Stimulated activated CD8-positive, alpha-beta memory T cell treated with anti-CD3 and anti-CD28 coated beads, Interleukin-7, amount 100 ng/mL, for 4 hours (primary cell): Measurements from ENCODE around the gene VPS37C.
"Not testable (repeated sequence)": the region's sequence is repeated elsewhere in the genome, so short reads cannot be mapped to it uniquely, and the experiment has no call there.

ENCODE experiments used
- DNase-seq, 2 donors: peaks; one replicate each; pipeline ENCODE4 v3.0.0-alpha.2; 2020; ENCODE audit warnings: low read depth in 2 of 2

The VPS37C gene

DNA sequence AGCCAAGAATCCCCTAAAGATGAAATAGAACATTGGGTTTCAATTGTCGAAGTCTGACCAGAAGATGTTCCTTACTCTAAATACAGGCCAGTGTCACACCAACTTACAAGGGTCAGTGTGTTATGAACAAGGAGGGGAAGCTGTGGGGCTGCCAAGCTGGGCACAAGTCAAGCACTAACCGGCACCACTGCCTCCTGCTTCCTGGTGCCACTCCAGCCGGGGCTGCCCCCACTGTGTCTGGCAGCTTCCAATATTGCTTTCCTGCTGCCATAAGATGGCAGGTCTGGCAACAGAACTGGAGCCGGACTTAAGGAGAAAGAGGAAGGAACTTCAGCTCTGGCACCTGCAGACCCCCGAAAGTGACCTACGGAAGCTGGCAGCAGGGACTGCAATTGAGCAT, 13.7 kb upstream of the VPS37C start:
- DNase-seq: no peak

DNA sequence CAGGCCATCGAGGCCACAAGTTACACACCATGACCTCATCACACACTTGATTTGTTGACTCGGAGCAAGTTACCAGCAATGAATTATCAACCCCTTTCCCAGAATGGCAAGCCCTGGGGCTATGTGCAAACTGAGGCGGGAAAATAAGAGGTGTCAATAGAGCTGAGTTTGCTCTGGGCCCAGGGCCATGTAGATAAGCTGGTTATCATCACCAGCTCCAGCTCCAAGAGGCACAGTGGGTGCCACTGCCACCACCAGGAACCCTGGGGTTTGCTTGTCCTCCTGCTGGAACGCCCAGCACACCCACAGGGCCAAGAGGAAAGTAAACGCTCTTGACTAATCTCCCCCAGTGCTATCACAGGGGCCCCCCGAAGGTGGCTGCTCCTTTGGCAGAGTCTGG, 13.0 kb upstream of the VPS37C start:
- no peak for DNase-seq

DNA sequence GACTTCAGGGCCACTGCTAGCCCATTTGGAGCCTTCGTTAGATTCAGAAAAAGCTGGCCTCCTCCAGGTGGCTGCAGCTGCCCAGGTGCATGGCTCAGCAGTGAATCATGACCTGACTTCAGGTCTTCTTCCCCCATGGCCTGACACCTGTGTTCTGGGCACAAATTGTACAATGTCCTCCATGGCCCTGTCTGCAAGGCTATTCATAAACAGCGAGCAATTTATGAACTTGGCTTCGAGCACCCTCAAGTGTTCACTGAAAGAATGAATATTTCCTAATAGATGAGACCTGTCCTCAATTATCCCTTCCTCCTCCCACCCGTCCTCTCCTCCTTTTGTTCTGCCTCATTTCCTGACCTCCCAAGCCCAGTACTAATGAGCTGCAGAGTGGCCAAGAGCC, 12.2 kb upstream of the VPS37C start:
- no peak for DNase-seq

DNA sequence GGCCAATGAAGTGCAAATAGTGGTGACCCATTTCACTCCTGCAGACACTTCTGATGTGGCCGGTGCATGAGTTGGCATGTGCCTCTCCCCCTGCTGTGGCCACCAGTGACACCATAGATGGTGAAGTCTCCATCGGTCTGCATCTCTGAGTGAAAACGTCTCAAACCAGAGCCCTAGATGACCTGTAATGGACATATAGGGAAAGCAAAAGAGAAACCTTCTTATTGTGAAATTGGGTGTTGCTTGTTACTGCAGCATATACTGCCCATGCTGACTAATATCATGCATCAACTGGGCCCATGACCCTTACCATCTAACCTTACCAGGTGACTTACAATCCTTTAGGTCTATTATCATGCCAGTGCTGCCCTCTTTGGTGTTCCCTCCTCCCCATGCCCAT, 11.7 kb upstream of the VPS37C start:
- DNase-seq: no peak

DNA sequence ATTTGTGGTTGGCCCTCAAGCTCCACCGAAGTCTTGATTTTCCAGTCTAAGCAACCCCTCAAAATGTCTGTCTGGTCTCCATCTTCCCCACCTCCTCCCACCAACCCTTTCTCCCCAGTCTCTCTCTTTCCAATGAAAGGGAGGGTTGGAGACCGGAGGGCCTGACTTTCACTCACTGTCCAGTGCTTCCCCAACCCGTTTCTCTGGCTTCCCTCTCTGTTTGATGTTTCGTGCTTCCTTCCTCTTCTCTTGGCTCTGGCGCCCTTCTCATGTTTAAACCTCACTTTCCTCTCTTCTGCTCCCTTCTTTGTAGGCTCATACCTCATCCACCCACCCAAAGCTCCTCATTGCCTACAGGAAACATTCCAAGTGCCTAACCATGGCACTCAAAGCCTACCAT, 11.1 kb upstream of the VPS37C start:
- DNase-seq: no peak

DNA sequence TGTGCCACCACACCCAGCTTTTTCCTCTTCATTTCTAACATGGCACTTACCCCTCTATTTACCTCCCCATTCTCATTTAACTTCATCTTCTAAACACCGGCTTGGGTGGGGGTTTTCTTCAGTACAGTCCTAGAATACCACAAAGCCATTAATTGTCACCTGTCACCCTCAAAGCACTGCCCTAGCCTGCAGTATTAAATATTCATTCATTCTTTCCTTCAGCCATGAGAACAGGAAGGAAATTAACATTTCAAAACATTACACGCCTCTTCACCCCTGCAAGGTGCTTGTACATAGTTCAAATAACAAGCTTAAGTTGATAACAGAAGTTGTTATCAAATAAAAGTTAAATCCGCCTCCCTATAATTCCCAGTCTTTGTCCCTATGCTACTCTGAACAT, 10.7 kb upstream of the VPS37C start:
- DNase-seq: no peak

DNA sequence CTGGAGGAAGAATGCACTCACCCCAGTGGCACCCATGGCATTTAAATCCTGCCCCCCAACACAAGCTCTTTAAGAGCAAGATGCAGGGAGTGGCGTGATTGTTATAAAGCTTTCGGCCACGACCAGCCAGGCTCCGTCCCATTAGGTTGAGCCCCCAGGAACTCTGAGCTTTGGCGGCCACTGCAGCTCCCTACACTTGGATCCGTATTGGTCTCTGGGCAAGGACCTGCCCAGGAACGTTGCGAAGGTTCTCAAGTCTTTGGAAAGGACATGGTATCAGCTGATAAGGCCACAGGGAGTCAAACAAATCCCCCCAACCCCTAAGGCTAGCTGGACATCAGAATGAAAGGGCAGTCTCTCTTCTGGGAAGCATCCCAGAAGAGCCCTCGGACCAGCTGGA, 9.3 kb upstream of the VPS37C start:
- DNase-seq: no peak

- DNase-seq: no peak
Observed at GRCh38 chr11:61168800-61169199, 7.6 kb upstream of the VPS37C start.

GRCh38 chr11:61168042-61168688, 6.9 kb upstream of the VPS37C start:
- no peak for DNase-seq

GRCh38 chr11:61166331-61166730, 5.1 kb upstream of the VPS37C start:
- DNase-seq: not testable (repeated sequence)

GRCh38 chr11:61165785-61166184, 4.6 kb upstream of the VPS37C start:
- not testable (repeated sequence) for DNase-seq

GRCh38 chr11:61164606-61165424, 3.6 kb upstream of the VPS37C start:
- DNase-seq: no peak

DNA sequence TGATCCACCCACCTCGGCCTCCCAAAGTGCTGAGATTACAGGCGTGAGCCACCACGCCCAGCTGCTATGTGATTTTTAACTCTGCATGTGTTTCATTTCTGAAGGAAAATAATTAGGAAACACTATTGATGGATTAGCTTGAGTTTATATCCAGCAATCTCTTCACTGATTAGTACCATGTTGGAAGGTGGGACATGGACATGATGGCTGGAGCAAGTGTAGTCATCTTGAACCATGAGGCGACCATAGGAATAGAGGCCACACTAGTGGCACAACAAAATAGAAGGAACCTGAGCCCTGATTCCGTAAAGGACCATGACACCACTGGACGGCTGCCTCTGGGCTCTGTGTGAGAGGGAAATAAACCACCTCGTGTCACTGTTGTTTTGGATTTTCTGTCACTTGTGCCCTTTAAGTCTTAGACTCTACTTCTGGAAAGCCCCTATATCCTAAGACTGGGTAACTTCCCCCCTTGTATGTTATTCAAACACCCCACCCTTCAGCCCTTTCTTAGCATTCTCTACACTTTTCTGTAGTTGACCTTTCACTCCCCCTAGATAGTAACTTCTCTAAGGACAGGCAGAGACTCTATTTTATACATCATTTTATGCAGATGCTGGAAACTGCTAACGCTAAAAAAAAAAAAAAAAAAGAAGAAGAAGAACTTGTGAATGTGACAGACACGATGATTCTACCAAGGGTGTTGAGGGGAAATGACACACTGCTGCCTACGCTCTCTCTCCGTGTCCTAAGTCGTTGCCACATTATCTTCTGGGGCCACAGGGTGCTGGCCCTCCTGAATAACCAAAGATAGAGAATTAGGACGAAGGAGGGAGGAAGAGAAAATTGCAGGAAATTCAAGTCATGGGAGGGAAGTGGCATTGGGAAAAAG, 2.7 kb upstream of the VPS37C start:
- DNase-seq: no peak

DNA sequence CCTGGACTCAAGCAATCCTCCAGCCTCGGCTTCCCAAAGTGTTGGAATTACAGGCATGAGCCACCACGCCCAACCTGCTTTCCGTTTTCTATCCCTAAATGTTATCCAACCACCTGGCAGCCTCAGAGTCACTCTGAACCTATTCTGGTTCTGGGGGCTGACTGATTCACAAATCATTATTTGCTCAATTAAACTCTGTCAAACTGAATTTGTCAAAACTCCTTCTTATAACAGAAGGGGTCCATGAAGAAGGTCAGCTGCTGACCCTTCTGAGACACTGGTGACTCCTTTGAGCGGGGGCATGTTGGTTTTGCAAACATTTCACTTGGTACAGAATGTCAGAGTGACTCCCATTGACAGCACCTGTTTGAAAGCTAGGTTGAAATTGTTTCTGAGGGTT, 1.8 kb upstream of the VPS37C start:
- DNase-seq: no peak

- DNase-seq: no peak
Observed at GRCh38 chr11:61162092-61162941, 1.1 kb upstream of the VPS37C start.

- no peak for DNase-seq
Observed at GRCh38 chr11:61160487-61161189, 588 bp downstream of the VPS37C start.

DNA sequence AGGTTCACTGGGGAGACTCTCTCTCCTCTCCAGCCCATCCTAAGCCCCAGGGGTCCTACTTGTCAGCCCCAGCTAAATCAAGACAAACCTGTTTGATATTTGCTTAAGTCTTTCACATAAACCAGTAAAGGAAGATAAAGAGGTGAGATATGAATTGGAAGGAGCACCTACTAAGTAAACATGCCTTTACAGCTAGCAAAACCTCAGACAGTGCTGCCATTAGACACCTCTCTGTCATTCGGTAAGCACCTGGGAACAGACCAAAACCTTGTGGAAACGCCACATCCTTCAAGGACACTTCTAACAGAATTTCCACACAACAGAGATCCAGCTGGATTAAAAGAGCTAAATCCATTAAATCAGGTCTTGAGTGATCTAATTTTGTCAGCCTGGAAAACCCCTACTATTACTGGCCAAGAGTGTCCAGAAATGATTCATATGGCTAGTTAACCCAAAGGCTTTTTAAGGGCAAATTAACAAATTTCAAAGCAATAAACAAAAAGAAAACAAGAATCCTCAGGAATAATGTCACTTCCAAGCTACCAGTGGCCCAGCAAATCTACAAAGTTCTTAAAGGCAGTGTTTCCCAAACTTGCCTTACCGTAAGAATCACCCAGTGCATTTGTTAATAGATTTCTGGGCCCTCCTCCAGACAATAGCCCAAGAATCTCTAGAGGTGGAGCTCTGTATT, 2.4 kb downstream of the VPS37C start:
- DNase-seq: no peak

GRCh38 chr11:61157743-61158142, 3.5 kb downstream of the VPS37C start:
- DNase-seq: no peak

GRCh38 chr11:61155741-61156140, 5.5 kb downstream of the VPS37C start:
- DNase-seq: no peak

- no peak for DNase-seq
Observed at GRCh38 chr11:61155312-61155711, 5.9 kb downstream of the VPS37C start.
